ENCODE results near the gene SPOP. TPM values are rescaled to one million over a fixed set of nuclear protein-coding genes. Genes with fewer than 3 reads are reported as not detected.

SPOP gene
- total and polyA plus RNA-seq, 5 experiments from 2014 or later, result 75.9 to 126 (median 92.0) TPM

GRCh38 chr17:49694847-49695697 is 17.2 kb upstream of the SPOP start:
- Mint-ChIP-seq H3K4me3 (peak overlapping the region; percentile 22 to 80 (median 56)), H3K27me3 (no peaks in the 10 kb centered on the region), H3K4me1 (peaks cover 45 to 61% (median 52%) of the 10 kb centered on the region in 4 donors), H3K27ac (peak overlapping the region; percentile 89 to 96 (median 92)), H3K9me3 (no peaks in the 10 kb centered on the region), H3K36me3 (peaks cover 0 to 11% (median 0%) of the 10 kb centered on the region in 3 donors)
- POLR2A ChIA-PET, result interaction anchor here (1.0 to 3.6 kb wide), 7 partner anchors 9 to 127 kb away, joined by 4 to 18 read pairs (median 5); partner anchors contain the start of gene SPOP
- ATAC-seq (peak; percentile 37 to 45), DNase-seq (peak; percentile 51 to 80 (median 70))

GRCh38 chr17:49692751-49693150 is 14.9 kb upstream of the SPOP start:
- Mint-ChIP-seq H3K27me3 (no peaks in the 10 kb centered on the region), H3K4me1 (peaks cover 46 to 70% (median 63%) of the 10 kb centered on the region in 4 donors), H3K9me3 (no peaks in the 10 kb centered on the region), H3K4me3 (peak overlapping the region in 1 of 10 donors; percentile 42), H3K36me3 (peaks cover 0 to 3% (median 0%) of the 10 kb centered on the region in 3 donors), H3K27ac (peak overlapping the region in 7 of 10 donors; percentile 29 to 89 (median 69))
- ATAC-seq (no peak), DNase-seq (no peak)
- POLR2A ChIA-PET, result no interaction called here

- Mint-ChIP-seq H3K4me3 (peak overlapping the region in 9 of 10 donors; percentile 56 to 94 (median 73)), H3K27me3 (no peaks in the 10 kb centered on the region), H3K4me1 (peaks cover 52 to 77% (median 69%) of the 10 kb centered on the region in 4 donors), H3K27ac (peak overlapping the region; percentile 45 to 91 (median 88)), H3K36me3 (peaks cover 0 to 3% (median 0%) of the 10 kb centered on the region in 3 donors), H3K9me3 (no peaks in the 10 kb centered on the region)
- ATAC-seq (no peak), DNase-seq (no peak)
- POLR2A ChIA-PET, result interaction anchor here (0.9 to 6.0 kb wide), 5 partner anchors 10 to 122 kb away, joined by 3 to 60 read pairs (median 3); partner anchors contain the start of gene SPOP
These were observed 13.8 kb upstream of the SPOP start for GRCh38 chr17:49691677-49692191.

GRCh38 chr17:49691086-49691676 is 13.3 kb upstream of the SPOP start:
- no peak for DNase-seq
- H3K9me3 Mint-ChIP-seq, result no peaks in the 10 kb centered on the region
- no peak for ATAC-seq
- H3K27me3 Mint-ChIP-seq, result no peaks in the 10 kb centered on the region
- H3K4me3 Mint-ChIP-seq, result peak overlapping the region in 9 of 10 donors; percentile 56 to 94 (median 73)
- H3K4me1 Mint-ChIP-seq, result peaks cover 49 to 74% (median 67%) of the 10 kb centered on the region in 4 donors
- H3K27ac Mint-ChIP-seq, result peak overlapping the region; percentile 81 to 91 (median 88)
- peaks cover 0 to 3% (median 0%) of the 10 kb centered on the region in 3 donors for H3K36me3 Mint-ChIP-seq
- POLR2A ChIA-PET, result interaction anchor here (0.6 to 6.0 kb wide), 7 partner anchors 9 to 121 kb away, joined by 3 to 60 read pairs (median 3); partner anchors contain the start of genes KAT7 and SPOP

- Mint-ChIP-seq H3K27ac (peak overlapping the region; percentile 48 to 89 (median 76)), H3K9me3 (no peaks in the 10 kb centered on the region), H3K36me3 (peaks cover 0 to 3% (median 0%) of the 10 kb centered on the region in 3 donors), H3K4me3 (peak overlapping the region in 8 of 10 donors; percentile 45 to 94 (median 60)), H3K4me1 (peaks cover 45 to 65% (median 58%) of the 10 kb centered on the region in 4 donors), H3K27me3 (no peaks in the 10 kb centered on the region)
- ATAC-seq, result no peak
- DNase-seq, result no peak
- POLR2A ChIA-PET, result interaction anchor here (0.6 to 6.0 kb wide), 4 partner anchors 12 to 103 kb away, joined by 3 to 60 read pairs (median 4); partner anchors contain the start of gene SPOP
These were observed 12.4 kb upstream of the SPOP start for GRCh38 chr17:49690256-49690655.

- H3K27ac Mint-ChIP-seq, result peak overlapping the region; percentile 89 to 100 (median 96)
- H3K36me3 Mint-ChIP-seq, result peaks cover 0 to 3% (median 0%) of the 10 kb centered on the region in 3 donors
- ATAC-seq (no peak), DNase-seq (no peak)
- POLR2A ChIA-PET, result interaction anchor here (0.8 to 6.0 kb wide), 5 partner anchors 10 to 75 kb away, joined by 3 to 60 read pairs (median 5); partner anchors contain the start of genes FAM117A, SLC35B1 and SPOP
- peak overlapping the region; percentile 71 to 95 (median 88) for H3K4me3 Mint-ChIP-seq
- no peaks in the 10 kb centered on the region for H3K9me3 Mint-ChIP-seq
- H3K27me3 Mint-ChIP-seq, result no peaks in the 10 kb centered on the region
- H3K4me1 Mint-ChIP-seq, result peaks cover 41 to 65% (median 53%) of the 10 kb centered on the region in 4 donors
These were observed 11.0 kb upstream of the SPOP start for GRCh38 chr17:49688848-49689247.

GRCh38 chr17:49687878-49688491 is 10.1 kb upstream of the SPOP start:
- POLR2A ChIA-PET, result interaction anchor here (0.7 to 6.0 kb wide), 10 partner anchors 8 to 1128 kb away, joined by 3 to 60 read pairs (median 5); partner anchors contain the start of genes FAM117A, SLC35B1 and SPOP
- Mint-ChIP-seq H3K27me3 (no peaks in the 10 kb centered on the region), H3K4me3 (peak overlapping the region; percentile 87 to 95 (median 93)), H3K36me3 (no peaks in the 10 kb centered on the region), H3K9me3 (no peaks in the 10 kb centered on the region), H3K27ac (peak overlapping the region; percentile 95 to 100 (median 98)), H3K4me1 (peaks cover 39 to 65% (median 52%) of the 10 kb centered on the region in 4 donors)
- DNase-seq, result peak in 4 of 10 donors; percentile 23 to 58 (median 56)
- ATAC-seq, result peak; percentile 95

- Mint-ChIP-seq H3K4me1 (peaks cover 18 to 36% (median 24%) of the 10 kb centered on the region in 4 donors), H3K4me3 (no peak overlapping the region), H3K27ac (peak overlapping the region in 6 of 10 donors; percentile 24 to 77 (median 52)), H3K27me3 (peaks cover 0 to 8% (median 0%) of the 10 kb centered on the region in 5 donors), H3K9me3 (peaks cover 0 to 5% (median 0%) of the 10 kb centered on the region in 9 donors), H3K36me3 (peaks cover 0 to 2% (median 2%) of the 10 kb centered on the region in 3 donors)
- DNase-seq (no peak), ATAC-seq (no peak)
- POLR2A ChIA-PET, result interaction anchor here (0.7 to 1.2 kb wide), 6 partner anchors 10 to 107 kb away, joined by 3 to 5 read pairs (median 4); partner anchors contain the start of genes FAM117A and KAT7
These were observed 3.4 kb upstream of the SPOP start for GRCh38 chr17:49681106-49681979.

GRCh38 chr17:49680314-49680713 is 2.4 kb upstream of the SPOP start:
- Mint-ChIP-seq H3K4me1 (peaks cover 24 to 46% (median 34%) of the 10 kb centered on the region in 4 donors), H3K36me3 (peaks cover 0 to 11% (median 2%) of the 10 kb centered on the region in 3 donors), H3K27ac (peak overlapping the region in 6 of 10 donors; percentile 20 to 77 (median 56)), H3K4me3 (no peak overlapping the region), H3K9me3 (peaks cover 0 to 5% (median 0%) of the 10 kb centered on the region in 9 donors), H3K27me3 (peaks cover 0 to 8% (median 0%) of the 10 kb centered on the region in 5 donors)
- POLR2A ChIA-PET, result interaction anchor here (0.7 to 1.5 kb wide), 4 partner anchors 16 to 108 kb away, joined by 3 to 8 read pairs (median 4); partner anchors contain the start of genes FAM117A and KAT7
- no peak for ATAC-seq
- DNase-seq, result no peak

GRCh38 chr17:49677134-49677932 is 564 bp downstream of the SPOP start:
- Mint-ChIP-seq H3K4me3 (peak overlapping the region; percentile 86 to 100 (median 96)), H3K27ac (peak overlapping the region; percentile 97 to 100 (median 99)), H3K27me3 (peaks cover 0 to 8% (median 0%) of the 10 kb centered on the region in 5 donors), H3K36me3 (peaks cover 4 to 34% (median 5%) of the 10 kb centered on the region in 3 donors), H3K4me1 (peaks cover 39 to 60% (median 58%) of the 10 kb centered on the region in 4 donors), H3K9me3 (peaks cover 0 to 5% (median 0%) of the 10 kb centered on the region in 9 donors)
- POLR2A ChIA-PET, result interaction anchor here (0.6 to 3.4 kb wide), 25 partner anchors 12 to 1569 kb away, joined by 3 to 60 read pairs (median 5); partner anchors contain the start of genes FAM117A, KAT7 and XYLT2
- ATAC-seq, result peak; percentile 56 to 57
- DNase-seq, result peak; percentile 92 to 99 (median 96)
